Measurements from ENCODE around the gene FBXO7.

DNA sequence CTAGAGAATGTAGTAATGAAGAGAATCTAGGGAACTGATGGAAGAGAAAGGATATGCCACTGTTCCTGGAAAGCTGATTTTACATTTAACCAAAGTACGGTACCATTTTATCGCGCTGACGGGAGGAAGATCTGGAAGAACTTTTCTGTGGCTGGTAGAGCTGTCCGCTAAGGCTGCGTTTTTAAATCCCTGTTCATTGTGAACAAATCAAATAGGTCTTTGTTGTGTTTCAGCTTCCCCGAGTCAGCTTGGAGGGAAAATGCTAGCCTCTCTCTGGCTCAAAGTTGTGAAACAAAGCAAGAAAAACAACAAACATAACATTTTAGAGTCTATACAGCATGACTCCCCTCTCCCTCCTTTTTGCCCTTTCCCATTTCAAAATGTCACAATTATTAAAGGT lies 34.4 kb downstream of the FBXO7 start:
- TF ChIP-seq, protein P1, sequence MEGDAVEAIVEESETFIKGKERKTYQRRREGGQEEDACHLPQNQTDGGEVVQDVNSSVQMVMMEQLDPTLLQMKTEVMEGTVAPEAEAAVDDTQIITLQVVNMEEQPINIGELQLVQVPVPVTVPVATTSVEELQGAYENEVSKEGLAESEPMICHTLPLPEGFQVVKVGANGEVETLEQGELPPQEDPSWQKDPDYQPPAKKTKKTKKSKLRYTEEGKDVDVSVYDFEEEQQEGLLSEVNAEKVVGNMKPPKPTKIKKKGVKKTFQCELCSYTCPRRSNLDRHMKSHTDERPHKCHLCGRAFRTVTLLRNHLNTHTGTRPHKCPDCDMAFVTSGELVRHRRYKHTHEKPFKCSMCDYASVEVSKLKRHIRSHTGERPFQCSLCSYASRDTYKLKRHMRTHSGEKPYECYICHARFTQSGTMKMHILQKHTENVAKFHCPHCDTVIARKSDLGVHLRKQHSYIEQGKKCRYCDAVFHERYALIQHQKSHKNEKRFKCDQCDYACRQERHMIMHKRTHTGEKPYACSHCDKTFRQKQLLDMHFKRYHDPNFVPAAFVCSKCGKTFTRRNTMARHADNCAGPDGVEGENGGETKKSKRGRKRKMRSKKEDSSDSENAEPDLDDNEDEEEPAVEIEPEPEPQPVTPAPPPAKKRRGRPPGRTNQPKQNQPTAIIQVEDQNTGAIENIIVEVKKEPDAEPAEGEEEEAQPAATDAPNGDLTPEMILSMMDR (IDR thresholded peaks at IDR 0.05) = no peak
- no peak for TF ChIP-seq POLR2A (IDR thresholded peaks at IDR 0.05)

All from thyroid gland (tissue), 4 donors.